Transverse colon (tissue), 4 donors: ENCODE data around the gene NKX1-1.

Experiments
- CTCF ChIP-seq, 5 experiments: fragments of 200-600 bp in 3 of 5; fragments of 450-650 bp in 2 of 5; sonication (generic) in 3 of 5; IDR thresholded peaks; 1 replicate in 2 of 5; 2 replicates in 3 of 5; pipeline ENCODE4 v1.5.1; 2016 to 2017; ENCODE audit warnings: antibody characterized with exemption in 5 of 5, inconsistent platforms in 3 of 5, mild to moderate bottlenecking in 2 of 5, moderate library complexity in 1 of 5
- EP300 ChIP-seq: sonication (generic); formaldehyde crosslinking; IDR thresholded peaks from one replicate; pipeline ENCODE4 v1.6.1; 2017; ENCODE audit warnings: antibody characterized with exemption, low read depth
- POLR2A ChIP-seq: fragments of 450-650 bp; IDR thresholded peaks from one replicate; pipeline ENCODE4 v1.6.1; 2016; ENCODE audit warnings: antibody characterized with exemption, mild to moderate bottlenecking, moderate library complexity
- POLR2AphosphoS5 ChIP-seq, 3 donors: sonication (generic); formaldehyde crosslinking; IDR thresholded peaks; one replicate each; pipeline ENCODE4 v1.6.1; 2016; ENCODE audit warnings: antibody characterized with exemption in 3 of 3

- no peak for TF ChIP-seq POLR2A
- no peak for TF ChIP-seq EP300
- no peak for TF ChIP-seq CTCF (IDR thresholded peaks at IDR 0.05)
- TF ChIP-seq POLR2AphosphoS5 (IDR thresholded peaks at IDR 0.05) = no peak
These were observed 7.3 kb downstream of the NKX1-1 start for GRCh38 chr4:1398681-1399507.
